HFFc6 (cell line): Measurements from ENCODE around the gene TBL1XR1. TPM values are rescaled to one million over a fixed set of nuclear protein-coding genes. Genes with fewer than 3 reads are reported as not detected.

Source experiments
- DNase-seq: peaks from one replicate; pipeline ENCODE4 v3.0.0-alpha.2; 2018
- H3K27ac Mint-ChIP-seq: 2 replicates; pipeline ENCODE4 v1.8.0; 2020; ENCODE audit warnings: mild to moderate bottlenecking, mixed read lengths
- H3K27me3 Mint-ChIP-seq: 2 replicates; pipeline ENCODE4 v1.8.0; 2021; ENCODE audit warnings: mild to moderate bottlenecking, moderate library complexity, mixed read lengths; ENCODE audit not compliant: insufficient read depth
- H3K36me3 Mint-ChIP-seq: 2 replicates; pipeline ENCODE4 v1.8.0; 2021; ENCODE audit warnings: low read depth, mixed read lengths
- H3K4me1 Mint-ChIP-seq: 2 replicates; pipeline ENCODE4 v1.8.0; 2020; ENCODE audit warnings: low read depth, mixed read lengths
- H3K4me3 Mint-ChIP-seq: 2 replicates; pipeline ENCODE4 v1.8.0; 2020; ENCODE audit warnings: mild to moderate bottlenecking, moderate library complexity, mixed read lengths
- H3K9me3 Mint-ChIP-seq: 2 replicates; pipeline ENCODE4 v1.8.0; 2020; ENCODE audit warnings: mild to moderate bottlenecking, mixed read lengths
- CTCF ChIP-seq: fragments of 200-600 bp; sonication (generic); IDR thresholded peaks from 2 replicates; pipeline ENCODE4 v1.5.0; 2021; ENCODE audit warnings: antibody characterized with exemption, mild to moderate bottlenecking
- total RNA-seq, 6 experiments: library from RNA; stranded (reverse); fragmentation: NEBNext Ultra II Directional; extraction: Animal tissue kit (Norgen Biotek cat#: 25700); gene quantifications; 2 replicates in 1 of 6; 3 replicates in 5 of 6; pipeline ENCODE4 v1.2.3, GENCODE V29; 2021

TBL1XR1 gene
- total RNA-seq, 6 experiments from 2014 or later, result 89.5 to 131 (median 114) TPM

- Mint-ChIP-seq H3K36me3 (peaks cover 19% of the 10 kb centered on the region), H3K27ac (no peak overlapping the region)
Observed at GRCh38 chr3:177135841-177136492, 61.3 kb downstream of the TBL1XR1 start.

GRCh38 chr3:177134816-177135210 lies 62.5 kb downstream of the TBL1XR1 start:
- H3K36me3 Mint-ChIP-seq, result peaks cover 19% of the 10 kb centered on the region
- H3K27ac Mint-ChIP-seq, result no peak overlapping the region
- no peaks in the 10 kb centered on the region for H3K27me3 Mint-ChIP-seq
- H3K9me3 Mint-ChIP-seq, result no peaks in the 10 kb centered on the region
- no peak for TF ChIP-seq CTCF
- no peak overlapping the region for H3K4me3 Mint-ChIP-seq
- no peak for DNase-seq
- peaks cover 10% of the 10 kb centered on the region for H3K4me1 Mint-ChIP-seq

More at GRCh38 chr3:177135841-177136492, 61.3 kb downstream of the TBL1XR1 start:
- Mint-ChIP-seq H3K4me1 (peaks cover 10% of the 10 kb centered on the region), H3K27me3 (no peaks in the 10 kb centered on the region), H3K9me3 (no peaks in the 10 kb centered on the region), H3K4me3 (no peak overlapping the region)
- no peak for DNase-seq
- TF ChIP-seq CTCF, result no peak

DNA sequence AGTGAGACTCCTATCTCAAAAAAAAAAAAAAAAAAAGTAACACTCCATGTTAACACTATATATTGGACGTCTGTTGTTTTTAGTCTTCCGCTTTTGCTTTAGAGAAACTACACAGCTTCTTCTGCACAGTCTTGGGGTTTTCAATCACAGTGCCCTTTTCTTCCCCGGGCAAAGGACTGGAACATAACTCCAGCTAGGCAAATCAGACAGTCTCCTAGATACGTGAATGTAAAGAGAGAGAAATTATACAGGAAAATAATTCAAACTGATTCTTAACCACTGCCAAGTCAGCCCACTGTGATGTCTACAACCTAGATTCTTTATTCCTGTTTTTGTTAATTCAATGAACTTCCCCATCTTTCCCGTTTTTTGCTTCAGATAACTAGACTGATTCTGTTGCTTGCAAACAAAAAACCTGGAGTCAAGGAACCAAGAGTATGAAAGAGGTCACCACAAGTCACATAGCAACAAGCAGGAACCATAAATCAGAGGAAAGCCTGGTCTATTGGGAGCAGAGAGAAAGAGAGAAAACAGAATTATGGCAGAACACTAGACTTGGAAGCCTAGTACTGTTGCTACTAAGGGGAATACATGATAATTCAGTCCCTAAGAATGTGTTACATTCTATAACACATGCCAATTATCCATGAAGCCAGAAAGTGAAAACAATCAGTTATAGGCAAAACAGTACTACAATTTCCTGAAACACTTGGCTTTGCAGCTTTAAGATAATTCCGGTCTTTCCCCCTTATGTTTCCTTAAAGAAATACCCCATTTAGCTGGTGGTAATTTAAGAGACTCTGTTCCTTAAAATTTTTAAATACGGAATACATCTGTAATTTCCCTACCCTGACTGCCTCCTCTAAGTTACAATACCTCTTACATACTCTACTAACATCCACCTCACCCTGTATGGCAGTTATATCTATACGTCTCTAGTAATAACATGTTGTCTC lies 63.1 kb downstream of the TBL1XR1 start:
- H3K4me1 Mint-ChIP-seq, result peaks cover 10% of the 10 kb centered on the region
- H3K36me3 Mint-ChIP-seq, result peaks cover 19% of the 10 kb centered on the region
- no peak for TF ChIP-seq CTCF
- peak overlapping the region; percentile 11; the same call in 1 of the 2 replicates for H3K27ac Mint-ChIP-seq
- no peak for DNase-seq
- H3K27me3 Mint-ChIP-seq, result no peaks in the 10 kb centered on the region
- H3K9me3 Mint-ChIP-seq, result no peaks in the 10 kb centered on the region
- H3K4me3 Mint-ChIP-seq, result no peak overlapping the region

DNA sequence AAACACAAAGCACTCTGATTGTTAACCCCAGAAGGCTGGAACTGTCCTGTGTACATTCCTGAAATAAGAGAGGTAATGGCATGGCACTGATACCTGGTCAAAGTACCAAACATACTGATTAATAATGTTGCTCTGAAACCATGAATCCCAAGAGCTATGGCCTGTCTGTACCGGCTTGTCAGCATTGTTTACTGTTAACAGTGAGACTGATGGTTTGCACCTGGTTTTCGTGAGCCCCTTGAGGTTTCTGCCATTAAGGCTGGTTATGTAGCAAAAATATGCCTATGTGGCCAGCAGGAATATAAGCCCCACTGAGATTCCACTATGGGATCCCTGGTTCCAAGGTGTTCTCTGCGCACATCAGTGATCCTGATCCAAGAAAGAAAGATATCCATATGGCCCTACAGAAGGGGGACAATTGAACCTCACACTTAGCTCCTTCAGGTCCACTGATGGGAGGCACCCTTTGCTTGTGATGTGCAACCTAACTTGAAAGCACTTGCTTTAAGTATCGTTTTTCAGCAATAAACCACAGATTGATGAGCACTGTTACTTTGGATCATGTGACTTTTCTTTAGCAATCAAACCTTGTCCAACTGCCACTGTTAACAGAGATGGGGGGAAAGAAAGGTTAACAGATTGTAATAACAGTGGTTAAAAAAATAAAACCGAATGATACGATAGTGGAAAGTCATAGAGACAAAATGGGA lies 65.2 kb downstream of the TBL1XR1 start:
- TF ChIP-seq CTCF, result no peak
- Mint-ChIP-seq H3K4me3 (no peak overlapping the region), H3K27ac (no peak overlapping the region)

GRCh38 chr3:177127008-177127407 lies 70.3 kb downstream of the TBL1XR1 start:
- Mint-ChIP-seq H3K27me3 (no peaks in the 10 kb centered on the region), H3K36me3 (peaks cover 30% of the 10 kb centered on the region), H3K4me1 (peaks cover 39% of the 10 kb centered on the region), H3K4me3 (no peak overlapping the region), H3K27ac (no peak overlapping the region), H3K9me3 (peaks cover 28% of the 10 kb centered on the region)
- no peak for DNase-seq
- no peak for TF ChIP-seq CTCF

More for the DNA sequence above, 65.2 kb downstream of the TBL1XR1 start:
- no peaks in the 10 kb centered on the region for H3K9me3 Mint-ChIP-seq
- peaks cover 23% of the 10 kb centered on the region for H3K4me1 Mint-ChIP-seq
- DNase-seq, result no peak
- H3K36me3 Mint-ChIP-seq, result peaks cover 19% of the 10 kb centered on the region
- no peaks in the 10 kb centered on the region for H3K27me3 Mint-ChIP-seq
